Hepatocyte (in vitro differentiated cells): ENCODE results near the gene CCT8. TPM values are rescaled to one million over a fixed set of nuclear protein-coding genes. Genes with fewer than 3 reads are reported as not detected.

ENCODE experiments used
- DNase-seq: peaks from one replicate; pipeline ENCODE4 v3.0.0-alpha.2; 2016; ENCODE audit warnings: low spot score
- H2AFZ ChIP-seq: fragments of 200-600 bp; sonication (generic); 2 replicates; pipeline ENCODE4 v1.6.0; 2016; ENCODE audit warnings: antibody characterized with exemption, mild to moderate bottlenecking
- H3K27ac ChIP-seq: fragments of 200-600 bp; sonication (generic); 2 replicates; pipeline ENCODE4 v1.5.1; 2016; ENCODE audit warnings: mild to moderate bottlenecking
- H3K27me3 ChIP-seq: fragments of 200-600 bp; sonication (generic); 2 replicates; pipeline ENCODE4 v1.6.1; 2016
- H3K36me3 ChIP-seq: fragments of 200-600 bp; sonication (generic); replicated peaks from 2 replicates; pipeline ENCODE4 v1.5.1; 2016; ENCODE audit warnings: low read depth; ENCODE audit not compliant: insufficient read depth
- H3K4me1 ChIP-seq: fragments of 200-600 bp; sonication (generic); 2 replicates; pipeline ENCODE4 v1.5.1; 2016; ENCODE audit warnings: mild to moderate bottlenecking, moderate library complexity; ENCODE audit not compliant: insufficient read depth
- H3K4me2 ChIP-seq: fragments of 200-600 bp; sonication (generic); 2 replicates; pipeline ENCODE4 v1.6.0; 2016
- H3K4me3 ChIP-seq: fragments of 200-600 bp; sonication (generic); 2 replicates; pipeline ENCODE4 v1.5.1; 2016; ENCODE audit warnings: mild to moderate bottlenecking
- H3K79me2 ChIP-seq: fragments of 200-600 bp; sonication (generic); 2 replicates; pipeline ENCODE4 v1.6.0; 2017; ENCODE audit warnings: mild to moderate bottlenecking
- H3K9me2 ChIP-seq: fragments of 200-600 bp; sonication (generic); replicated peaks from 2 replicates; pipeline ENCODE4 v1.6.0; 2017; ENCODE audit warnings: mild to moderate bottlenecking; ENCODE audit not compliant: insufficient read depth
- H3K9me3 ChIP-seq: fragments of 200-600 bp; sonication (generic); 2 replicates; pipeline ENCODE4 v1.5.1; 2016; ENCODE audit warnings: low read depth, mild to moderate bottlenecking
- H4K20me1 ChIP-seq: fragments of 200-600 bp; sonication (generic); 2 replicates; pipeline ENCODE4 v1.6.0; 2016; ENCODE audit warnings: mild to moderate bottlenecking; ENCODE audit not compliant: insufficient read depth, poor library complexity, severe bottlenecking
- CTCF ChIP-seq: fragments of 200-600 bp; sonication (generic); IDR thresholded peaks from 2 replicates; pipeline ENCODE4 v1.5.1; 2016; ENCODE audit warnings: antibody characterized with exemption, mild to moderate bottlenecking; ENCODE audit not compliant: poor library complexity
- EZH2 ChIP-seq: fragments of 200-600 bp; sonication (generic); IDR thresholded peaks from 2 replicates; pipeline ENCODE4 v1.6.1; 2016; ENCODE audit warnings: antibody characterized with exemption, mild to moderate bottlenecking, borderline replicate concordance
- EZH2phosphoT487 ChIP-seq: fragments of 200-600 bp; sonication (generic); IDR thresholded peaks from one replicate; pipeline ENCODE4 v1.6.1; 2018; ENCODE audit warnings: antibody characterized with exemption, mild to moderate bottlenecking, low read depth, moderate library complexity; ENCODE audit not compliant: unreplicated experiment, severe bottlenecking
- WGBS: methylation state at CpG from one replicate; pipeline ENCODE4 v1.1.6; 2016; ENCODE audit warnings: low lambda C conversion rate; ENCODE audit errors: missing lambda C conversion rate; 5-methylcytosine and 5-hydroxymethylcytosine counted together
- polyA plus RNA-seq: library from polyadenylated mRNA; unstranded; fragments of >200 nt; fragmentation: Nextera tagmentation; extraction: Ambion mirVana; gene quantifications from 2 replicates; pipeline ENCODE4 v1.2.1, GENCODE V29; 2016
- total RNA-seq: library from RNA; depleted of rRNA; stranded (reverse); fragments of >200 nt; gene quantifications from 2 replicates; pipeline ENCODE4 v1.2.3, GENCODE V29; 2014

The CCT8 gene
- total and polyA plus RNA-seq, 2 experiments from 2014 or later: 125 to 196 TPM

- no peaks in the 10 kb centered on the region for H3K9me3 ChIP-seq
- H3K27ac ChIP-seq: no peak overlapping the region
- H3K4me1 ChIP-seq: no peaks in the 10 kb centered on the region
- H4K20me1 ChIP-seq: no peaks in the 10 kb centered on the region
- no peaks in the 10 kb centered on the region for H3K9me2 ChIP-seq
- H3K4me2 ChIP-seq: no peak overlapping the region
- H3K79me2 ChIP-seq: no peaks in the 10 kb centered on the region
- H3K36me3 ChIP-seq: no peaks in the 10 kb centered on the region
- no peak for DNase-seq
- 95% methylated on average over 5 of the region's 5 CpGs for WGBS
- H3K4me3 ChIP-seq: no peak overlapping the region
- H3K27me3 ChIP-seq: no peaks in the 10 kb centered on the region
- TF ChIP-seq CTCF (no peak), EZH2phosphoT487 (no peak), EZH2 (no peak)
- no peak overlapping the region for H2AFZ ChIP-seq
Observed at GRCh38 chr21:29052224-29052623, 21.2 kb downstream of the CCT8 start.

- DNase-seq: no peak
- no peak overlapping the region for H2AFZ ChIP-seq
- no peak overlapping the region for H3K27ac ChIP-seq
- H3K36me3 ChIP-seq: no peaks in the 10 kb centered on the region
- no peak overlapping the region for H3K4me3 ChIP-seq
- TF ChIP-seq EZH2phosphoT487: no peak
- no peak for TF ChIP-seq CTCF
- no peak for TF ChIP-seq EZH2
- no peaks in the 10 kb centered on the region for H3K27me3 ChIP-seq
- peaks cover 10% of the 10 kb centered on the region for H3K79me2 ChIP-seq
- H3K4me2 ChIP-seq: no peak overlapping the region
- H3K9me3 ChIP-seq: no peaks in the 10 kb centered on the region
- no peaks in the 10 kb centered on the region for H3K9me2 ChIP-seq
- 91% methylated on average over 1 of the region's 1 CpG for WGBS
- no peaks in the 10 kb centered on the region for H4K20me1 ChIP-seq
- H3K4me1 ChIP-seq: no peaks in the 10 kb centered on the region
Observed at GRCh38 chr21:29034678-29035077, 38.8 kb downstream of the CCT8 start.

GRCh38 chr21:29033871-29034270 is 39.6 kb downstream of the CCT8 start:
- Histone ChIP-seq H3K9me2 (no peaks in the 10 kb centered on the region), H4K20me1 (no peaks in the 10 kb centered on the region), H3K79me2 (peaks cover 16% of the 10 kb centered on the region), H3K4me2 (no peak overlapping the region), H3K9me3 (no peaks in the 10 kb centered on the region), H2AFZ (no peak overlapping the region), H3K27me3 (no peaks in the 10 kb centered on the region), H3K4me3 (no peak overlapping the region), H3K4me1 (no peaks in the 10 kb centered on the region), H3K27ac (no peak overlapping the region), H3K36me3 (no peaks in the 10 kb centered on the region)
- 94% methylated on average over 3 of the region's 3 CpGs for WGBS
- no peak for TF ChIP-seq EZH2phosphoT487
- TF ChIP-seq EZH2: no peak
- no peak for TF ChIP-seq CTCF
- no peak for DNase-seq

- 70% methylated on average over 4 of the region's 4 CpGs for WGBS
- H3K4me2 ChIP-seq: no peak overlapping the region
- no peaks in the 10 kb centered on the region for H3K9me2 ChIP-seq
- H3K36me3 ChIP-seq: no peaks in the 10 kb centered on the region
- H3K9me3 ChIP-seq: no peaks in the 10 kb centered on the region
- no peak overlapping the region for H2AFZ ChIP-seq
- H3K27me3 ChIP-seq: no peaks in the 10 kb centered on the region
- DNase-seq: no peak
- TF ChIP-seq EZH2 (no peak), CTCF (no peak), EZH2phosphoT487 (no peak)
- no peaks in the 10 kb centered on the region for H3K4me1 ChIP-seq
- no peaks in the 10 kb centered on the region for H4K20me1 ChIP-seq
- H3K4me3 ChIP-seq: no peak overlapping the region
- no peak overlapping the region for H3K27ac ChIP-seq
- peaks cover 21% of the 10 kb centered on the region for H3K79me2 ChIP-seq
Observed at GRCh38 chr21:29033301-29033700, 40.1 kb downstream of the CCT8 start.
